Endothelial cell (in vitro differentiated cells): ENCODE measurements around the gene MBTD1. TPM values are rescaled to one million over a fixed set of nuclear protein-coding genes. Genes with fewer than 3 reads are reported as not detected.

Experiments
- DNase-seq: peaks from one replicate; pipeline ENCODE4 v3.0.0; 2021; ENCODE audit warnings: low spot score
- H3K27ac Mint-ChIP-seq: one replicate; pipeline ENCODE4 v1.8.0; 2021; ENCODE audit warnings: mixed read lengths, inconsistent platforms; ENCODE audit not compliant: unreplicated experiment
- H3K27me3 Mint-ChIP-seq: one replicate; pipeline ENCODE4 v1.8.0; 2021; ENCODE audit warnings: mild to moderate bottlenecking, moderate library complexity, mixed read lengths, inconsistent platforms; ENCODE audit not compliant: unreplicated experiment
- H3K36me3 Mint-ChIP-seq: one replicate; pipeline ENCODE4 v1.8.0; 2021; ENCODE audit warnings: mild to moderate bottlenecking, low read depth, mixed read lengths, inconsistent platforms; ENCODE audit not compliant: unreplicated experiment
- H3K4me1 Mint-ChIP-seq: one replicate; pipeline ENCODE4 v1.8.0; 2021; ENCODE audit warnings: mild to moderate bottlenecking, mixed read lengths, inconsistent platforms; ENCODE audit not compliant: unreplicated experiment
- H3K4me3 Mint-ChIP-seq: one replicate; pipeline ENCODE4 v1.8.0; 2021; ENCODE audit warnings: mild to moderate bottlenecking, mixed read lengths, inconsistent platforms; ENCODE audit not compliant: unreplicated experiment
- H3K9me3 Mint-ChIP-seq: one replicate; pipeline ENCODE4 v1.8.0; 2021; ENCODE audit warnings: mixed read lengths, inconsistent platforms; ENCODE audit not compliant: unreplicated experiment
- total RNA-seq: library from RNA; stranded (reverse); fragmentation: NEBNext Ultra II Directional; extraction: Animal tissue kit (Norgen Biotek cat#: 25700); gene quantifications from one replicate; pipeline ENCODE4 v1.2.1, GENCODE V29; 2021; ENCODE audit not compliant: unreplicated experiment
- TF ChIP-seq, protein P1 (sequence below): fragments of 200-600 bp; sonication (generic); IDR thresholded peaks from one replicate; pipeline ENCODE4 v1.5.0; 2021; ENCODE audit warnings: antibody characterized with exemption; ENCODE audit not compliant: unreplicated experiment

Gene MBTD1
- total RNA-seq, 1 donor from 2014 or later: 24.4 TPM

GRCh38 chr17:51144266-51145022, 115.4 kb downstream of the MBTD1 start:
- H3K4me1 Mint-ChIP-seq: no peaks in the 10 kb centered on the region
- no peaks in the 10 kb centered on the region for H3K9me3 Mint-ChIP-seq
- no peak overlapping the region for H3K4me3 Mint-ChIP-seq
- no peak overlapping the region for H3K27ac Mint-ChIP-seq
- H3K27me3 Mint-ChIP-seq: no peaks in the 10 kb centered on the region
- no peaks in the 10 kb centered on the region for H3K36me3 Mint-ChIP-seq
- TF ChIP-seq, protein P1, sequence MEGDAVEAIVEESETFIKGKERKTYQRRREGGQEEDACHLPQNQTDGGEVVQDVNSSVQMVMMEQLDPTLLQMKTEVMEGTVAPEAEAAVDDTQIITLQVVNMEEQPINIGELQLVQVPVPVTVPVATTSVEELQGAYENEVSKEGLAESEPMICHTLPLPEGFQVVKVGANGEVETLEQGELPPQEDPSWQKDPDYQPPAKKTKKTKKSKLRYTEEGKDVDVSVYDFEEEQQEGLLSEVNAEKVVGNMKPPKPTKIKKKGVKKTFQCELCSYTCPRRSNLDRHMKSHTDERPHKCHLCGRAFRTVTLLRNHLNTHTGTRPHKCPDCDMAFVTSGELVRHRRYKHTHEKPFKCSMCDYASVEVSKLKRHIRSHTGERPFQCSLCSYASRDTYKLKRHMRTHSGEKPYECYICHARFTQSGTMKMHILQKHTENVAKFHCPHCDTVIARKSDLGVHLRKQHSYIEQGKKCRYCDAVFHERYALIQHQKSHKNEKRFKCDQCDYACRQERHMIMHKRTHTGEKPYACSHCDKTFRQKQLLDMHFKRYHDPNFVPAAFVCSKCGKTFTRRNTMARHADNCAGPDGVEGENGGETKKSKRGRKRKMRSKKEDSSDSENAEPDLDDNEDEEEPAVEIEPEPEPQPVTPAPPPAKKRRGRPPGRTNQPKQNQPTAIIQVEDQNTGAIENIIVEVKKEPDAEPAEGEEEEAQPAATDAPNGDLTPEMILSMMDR: no peak
- no peak for DNase-seq

GRCh38 chr17:51142597-51142996, 117.3 kb downstream of the MBTD1 start:
- Mint-ChIP-seq H3K4me3 (no peak overlapping the region), H3K27me3 (peaks cover 1% of the 10 kb centered on the region), H3K9me3 (no peaks in the 10 kb centered on the region), H3K36me3 (no peaks in the 10 kb centered on the region), H3K4me1 (no peaks in the 10 kb centered on the region), H3K27ac (no peak overlapping the region)
- TF ChIP-seq, protein P1: no peak
- DNase-seq: no peak

DNA sequence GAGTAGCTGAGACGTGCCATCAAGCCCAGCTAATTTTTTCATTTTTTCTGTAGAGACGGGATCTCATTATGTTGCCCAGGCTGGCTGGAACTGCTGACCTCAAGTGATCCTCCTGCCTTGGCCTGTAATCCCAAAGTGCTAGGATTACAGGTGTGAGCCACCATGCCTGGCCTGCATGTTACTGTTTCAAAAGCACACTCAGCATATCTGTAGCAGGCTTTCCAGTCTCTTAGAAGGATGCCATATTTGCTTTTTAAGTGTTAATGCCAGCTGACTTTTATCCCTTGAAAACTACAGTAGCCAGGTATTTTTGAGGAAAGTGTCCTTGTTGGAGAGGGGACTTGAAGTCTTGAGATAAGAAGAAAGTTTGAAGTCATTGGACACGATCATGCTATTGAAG, 123.9 kb downstream of the MBTD1 start:
- no peaks in the 10 kb centered on the region for H3K9me3 Mint-ChIP-seq
- H3K27ac Mint-ChIP-seq: no peak overlapping the region
- peaks cover 3% of the 10 kb centered on the region for H3K4me1 Mint-ChIP-seq
- TF ChIP-seq, protein P1: no peak
- DNase-seq: no peak
- no peaks in the 10 kb centered on the region for H3K36me3 Mint-ChIP-seq
- peaks cover 3% of the 10 kb centered on the region for H3K27me3 Mint-ChIP-seq
- no peak overlapping the region for H3K4me3 Mint-ChIP-seq

GRCh38 chr17:51133365-51133764, 126.5 kb downstream of the MBTD1 start:
- H3K9me3 Mint-ChIP-seq: no peaks in the 10 kb centered on the region
- peaks cover 3% of the 10 kb centered on the region for H3K4me1 Mint-ChIP-seq

DNA sequence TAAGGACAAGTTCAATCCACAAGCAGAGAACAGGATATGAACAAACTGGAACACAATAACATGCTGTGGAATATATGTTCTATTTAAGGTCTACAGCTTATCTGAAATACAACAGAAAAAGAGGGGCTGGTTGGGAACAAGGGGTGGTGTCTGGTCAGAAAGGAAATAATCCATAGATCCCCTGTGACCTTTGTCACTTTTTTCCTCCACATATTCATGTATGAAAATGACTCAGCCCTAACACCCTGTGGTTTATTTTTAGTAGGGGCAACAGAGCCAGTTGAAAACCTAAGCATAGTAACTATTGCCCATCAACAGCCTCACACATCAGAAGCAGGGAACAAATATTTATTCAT, 126.9 kb downstream of the MBTD1 start:
- peaks cover 3% of the 10 kb centered on the region for H3K4me1 Mint-ChIP-seq
- TF ChIP-seq, protein P1: no peak
- peaks cover 1% of the 10 kb centered on the region for H3K27me3 Mint-ChIP-seq
- H3K4me3 Mint-ChIP-seq: no peak overlapping the region
- H3K9me3 Mint-ChIP-seq: no peaks in the 10 kb centered on the region
- no peak overlapping the region for H3K27ac Mint-ChIP-seq
- H3K36me3 Mint-ChIP-seq: no peaks in the 10 kb centered on the region
- DNase-seq: no peak

More at GRCh38 chr17:51133365-51133764, 126.5 kb downstream of the MBTD1 start:
- Mint-ChIP-seq H3K27ac (no peak overlapping the region), H3K36me3 (no peaks in the 10 kb centered on the region), H3K4me3 (no peak overlapping the region), H3K27me3 (peaks cover 2% of the 10 kb centered on the region)
- no peak for DNase-seq
- TF ChIP-seq, protein P1: no peak
